ENCODE measurements around the gene MUTYH. TPM values are rescaled to one million over a fixed set of nuclear protein-coding genes. Genes with fewer than 3 reads are reported as not detected.

Gene MUTYH
- total and polyA plus RNA-seq, 2 experiments from 2014 or later: 23.5 to 29.6 TPM

DNA sequence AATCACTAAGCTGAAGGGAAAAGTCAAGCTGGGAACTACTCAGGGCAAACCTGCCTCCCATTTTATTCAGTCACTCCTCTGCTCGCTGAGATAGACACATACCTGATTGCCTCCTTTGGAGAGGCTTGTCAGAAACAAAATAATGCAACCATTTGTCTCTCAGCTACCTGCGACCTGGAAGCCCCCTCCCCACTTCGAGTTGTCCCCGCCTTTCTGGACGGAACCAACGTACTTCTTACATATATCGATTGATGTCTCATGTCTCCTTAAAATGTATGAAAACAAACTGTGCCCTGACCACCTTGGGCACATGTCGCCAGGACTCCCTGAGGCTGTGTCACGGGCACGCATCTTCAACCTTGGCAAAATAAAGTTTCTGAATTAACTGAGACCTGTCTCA is 35.0 kb downstream of the MUTYH start:
- no peak for TF ChIP-seq EZH2phosphoT487 (IDR thresholded peaks at IDR 0.05; ENCODE audit: low read depth, severe bottlenecking, unreplicated experiment)
- no peak for TF ChIP-seq CTCF (IDR thresholded peaks at IDR 0.05; ENCODE audit: poor library complexity)
- no peak for TF ChIP-seq EZH2 (IDR thresholded peaks at IDR 0.05; ENCODE audit: borderline replicate concordance)
- DNase-seq (ENCODE audit: low spot score): no peak
- 91% methylated on average over 10 of the region's 10 CpGs for WGBS (ENCODE audit: low lambda C conversion rate, missing lambda C conversion rate)
- H2AFZ ChIP-seq: no peak overlapping the region
- H3K27ac ChIP-seq: no peak overlapping the region
- no peak overlapping the region for H3K4me3 ChIP-seq
- no peaks in the 10 kb centered on the region for H3K9me2 ChIP-seq (replicated peaks; ENCODE audit: insufficient read depth)
- no peaks in the 10 kb centered on the region for H3K36me3 ChIP-seq (replicated peaks; ENCODE audit: insufficient read depth, low read depth)
- H3K27me3 ChIP-seq: no peaks in the 10 kb centered on the region
- H3K79me2 ChIP-seq: no peaks in the 10 kb centered on the region
- no peaks in the 10 kb centered on the region for H4K20me1 ChIP-seq (ENCODE audit: insufficient read depth, poor library complexity, severe bottlenecking)
- peaks cover 13% of the 10 kb centered on the region for H3K4me1 ChIP-seq (ENCODE audit: insufficient read depth)
- H3K4me2 ChIP-seq: no peak overlapping the region
- no peaks in the 10 kb centered on the region for H3K9me3 ChIP-seq (ENCODE audit: low read depth)

DNA sequence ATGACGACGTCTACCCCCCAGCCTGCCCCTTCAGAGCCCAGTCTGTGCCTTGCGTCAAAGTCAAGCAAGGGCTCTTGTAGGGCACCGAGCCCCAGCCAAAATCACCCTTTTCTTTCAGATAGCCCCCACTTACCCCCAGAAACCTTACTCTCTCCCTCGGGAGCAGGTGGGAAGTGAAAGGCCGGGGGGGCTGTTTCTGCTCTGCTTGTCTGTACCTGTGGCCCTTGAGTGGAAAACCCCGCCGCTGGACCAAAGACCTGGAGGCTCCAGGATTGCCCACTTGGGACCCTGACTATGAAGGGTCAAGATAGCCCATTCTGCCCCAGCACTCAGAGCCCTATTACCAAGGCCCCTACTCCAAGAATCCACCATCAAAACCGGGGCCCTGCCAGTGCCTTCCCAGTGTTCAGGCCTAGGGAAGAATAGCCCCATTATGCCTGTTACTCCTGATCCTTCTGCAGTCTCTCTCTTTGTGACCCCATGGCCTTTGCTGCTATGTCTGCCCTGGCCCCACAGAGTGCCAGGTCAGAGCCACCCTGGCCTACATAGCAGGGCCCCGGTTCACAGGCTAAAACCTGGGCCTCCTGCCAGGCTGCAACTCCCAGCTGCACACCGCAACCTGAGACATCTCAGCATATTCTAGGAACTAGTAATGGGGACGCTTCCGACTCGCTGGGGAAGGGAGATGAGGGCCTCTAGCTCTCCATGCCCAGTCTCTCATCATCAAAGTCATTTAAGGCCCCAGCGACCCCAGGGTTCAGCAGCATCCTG is 35.7 kb downstream of the MUTYH start:
- Histone ChIP-seq H2AFZ (peak overlapping the region; percentile 96), H3K9me3 (ENCODE audit: low read depth) (no peaks in the 10 kb centered on the region), H3K4me3 (peak overlapping the region; percentile 40), H3K27me3 (no peaks in the 10 kb centered on the region), H3K36me3 (replicated peaks; ENCODE audit: insufficient read depth, low read depth) (no peaks in the 10 kb centered on the region), H3K27ac (peak overlapping the region; percentile 90), H3K79me2 (no peaks in the 10 kb centered on the region), H3K4me1 (ENCODE audit: insufficient read depth) (peaks cover 13% of the 10 kb centered on the region), H3K9me2 (replicated peaks; ENCODE audit: insufficient read depth) (no peaks in the 10 kb centered on the region), H3K4me2 (peak overlapping the region; percentile 95), H4K20me1 (ENCODE audit: insufficient read depth, poor library complexity, severe bottlenecking) (no peaks in the 10 kb centered on the region)
- TF ChIP-seq EZH2phosphoT487 (IDR thresholded peaks at IDR 0.05; ENCODE audit: low read depth, severe bottlenecking, unreplicated experiment) (no peak), CTCF (IDR thresholded peaks at IDR 0.05; ENCODE audit: poor library complexity) (no peak), EZH2 (IDR thresholded peaks at IDR 0.05; ENCODE audit: borderline replicate concordance) (no peak)
- WGBS (ENCODE audit: low lambda C conversion rate, missing lambda C conversion rate): 63% methylated on average over 15 of the region's 15 CpGs
- DNase-seq (ENCODE audit: low spot score): peak; percentile 15

DNA sequence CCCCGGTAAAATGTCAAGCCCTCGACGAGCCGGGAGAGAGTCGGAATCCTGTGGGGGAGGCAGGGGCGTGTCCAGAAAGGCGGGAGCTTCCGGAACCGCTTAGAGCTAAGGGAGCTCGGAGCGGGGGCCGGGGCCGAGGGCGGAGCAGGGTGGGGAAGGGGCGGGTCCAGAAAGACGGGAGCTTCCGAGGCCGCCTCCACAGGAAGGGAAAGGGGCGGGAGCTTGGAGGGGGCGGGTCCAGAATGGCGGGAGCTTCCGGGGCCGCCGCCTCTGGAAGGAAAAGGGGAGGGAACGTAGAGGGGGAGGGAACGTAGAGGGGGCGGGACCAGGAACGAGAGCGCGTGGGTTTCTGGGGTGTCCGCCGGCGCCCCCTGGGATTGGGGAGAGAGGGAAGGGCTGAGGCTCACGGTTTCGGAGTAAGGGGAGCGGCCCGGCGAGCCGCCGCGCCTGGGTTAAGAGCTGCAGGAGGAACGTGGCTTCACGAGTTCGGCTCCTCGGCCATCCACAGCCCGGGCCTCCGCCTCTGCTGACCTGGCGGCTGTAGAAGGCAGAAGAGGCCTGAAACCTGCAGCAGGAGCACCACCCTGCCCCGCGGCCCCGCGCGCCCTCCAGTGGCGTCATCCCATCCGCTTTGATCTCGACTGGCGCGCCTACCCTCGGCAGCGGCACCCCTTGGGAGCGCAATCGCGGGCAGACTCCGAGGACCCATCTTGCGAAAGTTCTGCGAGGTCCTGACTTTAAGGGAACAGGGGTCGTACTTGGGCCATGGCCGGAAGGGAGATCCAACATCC is 36.5 kb downstream of the MUTYH start:
- peak overlapping the region; percentile 57 for H3K4me3 ChIP-seq
- TF ChIP-seq EZH2 (IDR thresholded peaks at IDR 0.05; ENCODE audit: borderline replicate concordance) (no peak), CTCF (IDR thresholded peaks at IDR 0.05; ENCODE audit: poor library complexity) (peak; percentile 69)
- no peaks in the 10 kb centered on the region for H3K79me2 ChIP-seq
- H3K4me2 ChIP-seq: peak overlapping the region; percentile 95
- peak overlapping the region; percentile 97 for H2AFZ ChIP-seq
- no peaks in the 10 kb centered on the region for H3K27me3 ChIP-seq
- no peaks in the 10 kb centered on the region for H3K36me3 ChIP-seq (replicated peaks; ENCODE audit: insufficient read depth, low read depth)
- WGBS (ENCODE audit: low lambda C conversion rate, missing lambda C conversion rate): 2% methylated on average over 42 of the region's 68 CpGs
- peaks cover 13% of the 10 kb centered on the region for H3K4me1 ChIP-seq (ENCODE audit: insufficient read depth)
- no peaks in the 10 kb centered on the region for H3K9me2 ChIP-seq (replicated peaks; ENCODE audit: insufficient read depth)
- H3K9me3 ChIP-seq (ENCODE audit: low read depth): no peaks in the 10 kb centered on the region
- H3K27ac ChIP-seq: peak overlapping the region; percentile 93
- H4K20me1 ChIP-seq (ENCODE audit: insufficient read depth, poor library complexity, severe bottlenecking): no peaks in the 10 kb centered on the region
- peak; percentile 99 for DNase-seq (ENCODE audit: low spot score)
